ENCODE measurements around the gene CEP192. TPM values are rescaled to one million over a fixed set of nuclear protein-coding genes. Genes with fewer than 3 reads are reported as not detected.

CEP192 gene
- total and polyA plus RNA-seq, 2 donors from 2014 or later: 4.9 to 31.7 TPM

DNA sequence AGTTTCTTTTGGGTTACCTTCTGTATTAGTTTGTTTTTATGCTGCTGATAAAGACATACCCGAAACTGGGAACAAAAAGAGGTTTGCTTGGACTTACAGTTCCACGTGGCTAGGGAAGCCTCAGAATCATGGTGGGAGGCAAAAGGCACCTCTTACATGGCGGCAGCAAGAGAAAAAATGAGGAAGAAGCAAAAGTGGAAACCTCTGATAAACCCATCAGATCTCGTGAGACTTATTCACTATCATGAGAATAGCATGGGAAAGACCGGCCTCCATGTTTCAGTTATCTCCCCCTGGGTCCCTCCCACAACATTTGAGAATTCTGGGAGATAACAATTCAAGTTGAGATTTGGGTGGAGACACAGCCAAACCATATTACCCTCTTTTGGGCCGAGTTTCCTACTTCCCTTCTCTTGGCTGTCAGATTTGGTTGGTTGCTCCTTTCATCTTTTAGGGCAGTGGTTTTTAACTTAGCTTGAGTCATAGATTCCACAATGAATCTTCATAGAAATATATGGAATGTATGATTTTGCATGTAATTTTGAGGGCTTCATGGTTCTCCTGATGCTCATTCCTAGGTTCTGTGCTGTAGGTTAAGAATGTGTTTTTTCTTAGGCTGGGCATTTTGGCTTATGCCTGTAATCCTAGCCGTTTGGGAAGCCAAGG lies 44.2 kb downstream of the CEP192 start:
- FAIRE-seq (no peak), DNase-seq (no peak)
- H3K9me3 ChIP-seq (ENCODE audit: control insufficient read depth in 2 of 3, insufficient read depth in 1 of 3, low read length in 3 of 3): no peaks in the 10 kb centered on the region
- intact Hi-C loops (cut with DNase I): no loop called here
- TF ChIP-seq, protein P1, sequence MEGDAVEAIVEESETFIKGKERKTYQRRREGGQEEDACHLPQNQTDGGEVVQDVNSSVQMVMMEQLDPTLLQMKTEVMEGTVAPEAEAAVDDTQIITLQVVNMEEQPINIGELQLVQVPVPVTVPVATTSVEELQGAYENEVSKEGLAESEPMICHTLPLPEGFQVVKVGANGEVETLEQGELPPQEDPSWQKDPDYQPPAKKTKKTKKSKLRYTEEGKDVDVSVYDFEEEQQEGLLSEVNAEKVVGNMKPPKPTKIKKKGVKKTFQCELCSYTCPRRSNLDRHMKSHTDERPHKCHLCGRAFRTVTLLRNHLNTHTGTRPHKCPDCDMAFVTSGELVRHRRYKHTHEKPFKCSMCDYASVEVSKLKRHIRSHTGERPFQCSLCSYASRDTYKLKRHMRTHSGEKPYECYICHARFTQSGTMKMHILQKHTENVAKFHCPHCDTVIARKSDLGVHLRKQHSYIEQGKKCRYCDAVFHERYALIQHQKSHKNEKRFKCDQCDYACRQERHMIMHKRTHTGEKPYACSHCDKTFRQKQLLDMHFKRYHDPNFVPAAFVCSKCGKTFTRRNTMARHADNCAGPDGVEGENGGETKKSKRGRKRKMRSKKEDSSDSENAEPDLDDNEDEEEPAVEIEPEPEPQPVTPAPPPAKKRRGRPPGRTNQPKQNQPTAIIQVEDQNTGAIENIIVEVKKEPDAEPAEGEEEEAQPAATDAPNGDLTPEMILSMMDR (IDR thresholded peaks at IDR 0.05; ENCODE audit: borderline replicate concordance, extremely low read depth, insufficient read depth): no peak
- H3K27me3 ChIP-seq (ENCODE audit: control insufficient read depth, insufficient read depth, low read length): no peaks in the 10 kb centered on the region
- no peaks in the 10 kb centered on the region for H3K4me1 ChIP-seq (ENCODE audit: control insufficient read depth in 2 of 3, insufficient read depth in 2 of 3, low read depth in 1 of 3, low read length in 3 of 3)
- no peak overlapping the region for H3K9ac ChIP-seq (ENCODE audit: low read length in 3 of 3)
- H3K36me3 ChIP-seq (ENCODE audit: control insufficient read depth in 2 of 3, insufficient read depth in 3 of 3, low read length in 3 of 3): peaks cover 4 to 9% (median 7%) of the 10 kb centered on the region in 3 donors
- no peak overlapping the region for H3K27ac ChIP-seq (ENCODE audit: low read depth in 2 of 2, low read length in 2 of 2)
- H3K4me3 ChIP-seq (ENCODE audit: low read length in 3 of 3): no peak overlapping the region

DNA sequence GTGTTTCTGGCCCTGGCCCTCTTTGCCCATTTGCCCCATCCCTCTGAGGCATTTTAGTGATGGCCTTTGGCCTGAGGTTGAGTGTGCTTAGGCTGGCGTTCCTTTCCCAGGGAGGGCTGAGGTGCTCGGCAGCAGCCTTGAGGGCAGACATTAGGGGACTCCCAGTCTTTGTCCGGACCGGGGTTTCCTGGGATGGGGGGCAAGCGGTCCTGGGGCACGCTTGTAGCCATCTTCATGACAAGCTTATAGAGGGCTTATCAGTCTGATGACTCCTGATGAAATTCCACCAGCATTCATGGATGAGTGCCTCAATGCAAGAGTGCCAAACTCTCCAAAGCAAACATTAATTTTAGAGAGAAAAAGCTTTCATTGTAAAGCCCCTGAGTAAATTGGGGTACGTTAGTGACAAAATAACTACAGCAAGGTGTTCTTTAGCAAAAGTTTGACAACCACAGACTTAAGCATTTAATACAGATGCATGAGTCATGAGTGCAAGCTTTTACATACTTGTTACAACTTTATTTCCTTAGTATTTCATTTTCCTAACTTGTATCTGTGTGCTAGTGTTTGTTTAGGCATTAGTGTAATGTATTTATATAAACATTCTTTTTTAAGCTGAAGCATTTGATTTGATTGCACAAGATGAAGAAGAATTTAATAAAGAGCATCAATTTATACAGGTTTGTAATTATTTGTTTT lies 45.6 kb downstream of the CEP192 start:
- H3K27ac ChIP-seq (ENCODE audit: low read depth in 2 of 2, low read length in 2 of 2): no peak overlapping the region
- DNase-seq: no peak
- TF ChIP-seq, protein P1 (IDR thresholded peaks at IDR 0.05; ENCODE audit: borderline replicate concordance, extremely low read depth, insufficient read depth): no peak
- no peaks in the 10 kb centered on the region for H3K9me3 ChIP-seq (ENCODE audit: control insufficient read depth in 2 of 3, insufficient read depth in 1 of 3, low read length in 3 of 3)
- H3K4me1 ChIP-seq (ENCODE audit: control insufficient read depth in 2 of 3, insufficient read depth in 2 of 3, low read depth in 1 of 3, low read length in 3 of 3): no peaks in the 10 kb centered on the region
- no peak overlapping the region for H3K9ac ChIP-seq (ENCODE audit: low read length in 3 of 3)
- peaks cover 2 to 6% (median 5%) of the 10 kb centered on the region in 3 donors for H3K36me3 ChIP-seq (ENCODE audit: control insufficient read depth in 2 of 3, insufficient read depth in 3 of 3, low read length in 3 of 3)
- intact Hi-C loops (cut with DNase I): no loop called here
- FAIRE-seq: peak; percentile 3
- no peaks in the 10 kb centered on the region for H3K27me3 ChIP-seq (ENCODE audit: control insufficient read depth, insufficient read depth, low read length)
- no peak overlapping the region for H3K4me3 ChIP-seq (ENCODE audit: low read length in 3 of 3)

DNA sequence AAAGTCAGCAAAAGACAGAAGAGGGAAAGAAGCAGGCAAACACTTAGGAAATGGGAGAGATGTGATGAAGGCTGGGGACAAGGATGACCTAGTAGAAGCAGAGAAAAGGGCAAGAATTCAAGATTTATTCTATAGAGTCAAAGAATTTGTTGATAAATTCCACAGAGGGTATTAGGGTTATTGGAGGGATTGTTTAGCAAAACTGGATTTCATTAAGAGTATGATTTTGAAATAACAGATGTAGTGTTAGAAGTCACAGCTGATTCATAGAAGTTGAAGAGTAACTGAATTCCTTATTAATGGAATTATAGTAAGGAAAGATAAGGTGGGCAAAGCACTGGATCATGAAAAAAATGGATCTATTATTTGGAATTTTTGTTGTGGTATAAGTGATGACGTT lies 48.6 kb downstream of the CEP192 start:
- TF ChIP-seq, protein P1 (IDR thresholded peaks at IDR 0.05; ENCODE audit: borderline replicate concordance, extremely low read depth, insufficient read depth): no peak
- Histone ChIP-seq H3K27ac (ENCODE audit: low read depth in 2 of 2, low read length in 2 of 2) (no peak overlapping the region), H3K27me3 (ENCODE audit: control insufficient read depth, insufficient read depth, low read length) (no peaks in the 10 kb centered on the region), H3K4me3 (ENCODE audit: low read length in 3 of 3) (no peak overlapping the region), H3K9me3 (ENCODE audit: control insufficient read depth in 2 of 3, insufficient read depth in 1 of 3, low read length in 3 of 3) (no peaks in the 10 kb centered on the region), H3K36me3 (ENCODE audit: control insufficient read depth in 2 of 3, insufficient read depth in 3 of 3, low read length in 3 of 3) (peaks cover 0 to 12% (median 7%) of the 10 kb centered on the region in 3 donors), H3K9ac (ENCODE audit: low read length in 3 of 3) (no peak overlapping the region), H3K4me1 (ENCODE audit: control insufficient read depth in 2 of 3, insufficient read depth in 2 of 3, low read depth in 1 of 3, low read length in 3 of 3) (no peaks in the 10 kb centered on the region)
- DNase-seq (no peak), FAIRE-seq (no peak)
- intact Hi-C loops (cut with DNase I): no loop called here
